HG02571 (cell line): ENCODE results near the gene TCTN2.

ENCODE experiments used
- ATAC-seq: cut with Tn5 transposase; IDR thresholded peaks from one replicate; pipeline ENCODE4 v1.9.1; 2021; ENCODE audit warnings: mild to moderate bottlenecking, moderate library complexity; ENCODE audit not compliant: unreplicated experiment

Gene TCTN2

GRCh38 chr12:123670882-123671728, at the start of gene TCTN2:
TSS of gene TCTN2 (plus strand) at chr12:123671113. CDS start at chr12:123671241, 128 bp downstream.
- ATAC-seq = peak; percentile 99

- no peak for ATAC-seq
These were observed 49.0 kb upstream of the TCTN2 start for GRCh38 chr12:123621619-123622530.

- ATAC-seq = peak; percentile 95
These were observed 37.4 kb upstream of the TCTN2 start, which contains the start of the genes EIF2B1 and GTF2H3 for GRCh38 chr12:123633379-123634141. TSS of gene EIF2B1 (minus strand) at chr12:123633686. CDS start at chr12:123633557, 129 bp downstream. TSS of gene GTF2H3 (plus strand) at chr12:123633829. CDS start at chr12:123633860, 31 bp downstream.

GRCh38 chr12:123634142-123634561, 36.8 kb upstream of the TCTN2 start:
- no peak for ATAC-seq

GRCh38 chr12:123643911-123644310, 27.0 kb upstream of the TCTN2 start:
- ATAC-seq = no peak

- ATAC-seq = no peak
These were observed 25.5 kb upstream of the TCTN2 start for GRCh38 chr12:123645380-123645779.

GRCh38 chr12:123645878-123646277, 25.0 kb upstream of the TCTN2 start:
- no peak for ATAC-seq

GRCh38 chr12:123648401-123648800, 22.5 kb upstream of the TCTN2 start:
- no peak for ATAC-seq

GRCh38 chr12:123654129-123654701, 16.7 kb upstream of the TCTN2 start:
- no peak for ATAC-seq

- peak; percentile 88 for ATAC-seq
These were observed 15.5 kb upstream of the TCTN2 start for GRCh38 chr12:123655420-123655819.

- no peak for ATAC-seq
These were observed 14.5 kb upstream of the TCTN2 start for GRCh38 chr12:123656392-123656791.

- ATAC-seq = no peak
These were observed 13.7 kb upstream of the TCTN2 start for GRCh38 chr12:123657211-123657610.

- ATAC-seq = no peak
These were observed 10.8 kb upstream of the TCTN2 start for GRCh38 chr12:123659996-123660727.

- ATAC-seq = no peak
These were observed 3.1 kb upstream of the TCTN2 start for GRCh38 chr12:123667771-123668170.

- ATAC-seq = no peak
These were observed 963 bp downstream of the TCTN2 start for GRCh38 chr12:123671876-123672275.

GRCh38 chr12:123675436-123675835, 4.5 kb downstream of the TCTN2 start:
- no peak for ATAC-seq

GRCh38 chr12:123676616-123677320, 5.9 kb downstream of the TCTN2 start:
- ATAC-seq = no peak

GRCh38 chr12:123678981-123679380, 8.1 kb downstream of the TCTN2 start:
- ATAC-seq = no peak

- ATAC-seq = no peak
These were observed 10.7 kb downstream of the TCTN2 start for GRCh38 chr12:123681605-123682004.
